ENCODE measurements around the gene GPATCH4.

- no peak for TF ChIP-seq CTCF (conservative IDR thresholded peaks at IDR 0.05 in 1 of 2, IDR thresholded peaks at IDR 0.05 in 1 of 2; ENCODE audit: low read depth in 1 of 2, low read length in 2 of 2)
- TF ChIP-seq EZH2 (IDR thresholded peaks at IDR 0.05; ENCODE audit: low read length, missing control alignments) = no peak
Measured at GRCh38 chr1:156629823-156630449, 28.7 kb upstream of the GPATCH4 start.
